GM19240 (cell line): ENCODE measurements around the gene BBS9.
"Not testable (repeated sequence)": the region's sequence is repeated elsewhere in the genome, so short reads cannot be mapped to it uniquely, and the experiment has no call there.

ENCODE experiments used
- DNase-seq: peaks from one replicate; pipeline ENCODE4 v3.0.0; 2011; ENCODE audit warnings: low spot score; ENCODE audit not compliant: insufficient read length

Gene BBS9

GRCh38 chr7:33195264-33195663 lies 65.9 kb downstream of the BBS9 start:
- DNase-seq: no peak

DNA sequence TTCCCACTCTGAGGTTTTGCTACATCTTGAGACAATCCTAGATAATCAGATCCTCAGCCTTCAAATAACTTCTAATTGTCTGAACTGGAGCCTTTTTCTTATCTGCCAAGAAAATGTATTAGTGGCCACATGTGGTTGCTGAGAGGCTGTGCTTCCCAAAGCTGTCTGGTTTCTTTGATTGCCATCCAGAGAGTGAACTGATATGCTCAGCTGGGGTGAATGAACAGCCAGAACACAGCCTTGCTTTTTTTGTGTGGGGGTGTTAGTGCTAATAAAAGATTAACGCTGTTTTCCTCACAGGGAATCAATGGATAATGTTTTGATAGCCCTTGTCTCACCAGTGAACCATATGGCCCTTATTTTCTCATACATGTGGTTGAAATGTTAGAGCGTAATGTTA lies 66.9 kb downstream of the BBS9 start:
- no peak for DNase-seq

- no peak for DNase-seq
Measured at GRCh38 chr7:33200282-33200681, 70.9 kb downstream of the BBS9 start.

DNA sequence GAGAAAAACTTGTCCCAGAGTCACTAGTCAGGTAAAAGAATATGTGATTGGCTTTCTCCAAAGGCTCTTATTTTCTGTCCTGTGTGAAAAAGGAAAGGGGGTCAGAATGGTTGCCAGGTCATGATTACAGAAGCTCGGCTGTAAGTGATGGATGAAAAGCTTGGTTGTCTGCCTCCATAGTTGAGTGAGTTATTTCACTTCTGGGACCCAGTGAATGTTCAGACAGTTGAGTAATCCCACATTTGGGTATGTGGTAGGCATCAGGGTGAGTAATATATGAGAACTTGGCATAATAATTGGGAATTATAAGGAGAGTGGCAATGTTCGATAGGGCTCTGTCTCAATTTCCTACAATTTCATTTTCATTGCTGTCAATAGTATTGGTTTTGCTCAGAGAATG lies 72.5 kb downstream of the BBS9 start:
- DNase-seq: no peak

DNA sequence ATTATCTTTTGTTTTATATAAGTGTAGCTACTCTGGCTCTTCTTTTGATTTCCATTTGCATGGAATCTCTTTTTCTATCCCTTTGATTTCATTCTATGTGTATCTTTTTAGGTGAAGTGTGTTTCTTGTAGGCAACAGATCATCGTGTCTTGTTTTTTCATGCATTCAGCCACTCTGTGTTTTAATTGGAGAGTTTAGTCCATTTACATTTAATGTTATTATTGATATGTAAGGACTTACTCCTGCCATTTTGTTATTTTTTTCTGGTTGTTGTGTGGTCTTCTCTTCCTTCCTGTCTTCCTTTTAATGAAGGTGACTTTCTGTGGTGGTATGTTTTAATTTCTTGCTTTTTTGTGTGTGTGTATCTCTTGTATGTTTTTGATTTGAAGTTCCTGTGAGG lies 81.6 kb downstream of the BBS9 start:
- no peak for DNase-seq

DNA sequence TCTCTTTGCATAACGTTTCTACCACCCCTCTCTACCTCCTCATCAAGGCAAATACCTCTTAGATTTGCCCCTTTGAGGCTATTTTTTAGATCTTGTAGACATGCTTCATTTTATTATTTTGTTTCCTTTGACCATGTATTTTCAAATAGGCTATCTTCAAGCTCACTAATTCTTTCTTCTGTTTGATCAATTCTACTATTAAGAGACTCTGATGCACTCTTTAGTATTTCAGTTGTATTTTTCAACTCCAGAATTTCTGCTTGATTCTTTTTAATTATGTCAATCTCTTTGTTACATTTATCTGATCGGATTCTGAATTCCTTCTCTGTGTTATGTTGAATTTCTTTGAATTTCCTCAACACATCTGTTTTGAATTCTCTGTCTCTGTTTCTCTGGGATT lies 82.8 kb downstream of the BBS9 start:
- no peak for DNase-seq

GRCh38 chr7:33215992-33216391 lies 86.6 kb downstream of the BBS9 start:
- DNase-seq: no peak

DNA sequence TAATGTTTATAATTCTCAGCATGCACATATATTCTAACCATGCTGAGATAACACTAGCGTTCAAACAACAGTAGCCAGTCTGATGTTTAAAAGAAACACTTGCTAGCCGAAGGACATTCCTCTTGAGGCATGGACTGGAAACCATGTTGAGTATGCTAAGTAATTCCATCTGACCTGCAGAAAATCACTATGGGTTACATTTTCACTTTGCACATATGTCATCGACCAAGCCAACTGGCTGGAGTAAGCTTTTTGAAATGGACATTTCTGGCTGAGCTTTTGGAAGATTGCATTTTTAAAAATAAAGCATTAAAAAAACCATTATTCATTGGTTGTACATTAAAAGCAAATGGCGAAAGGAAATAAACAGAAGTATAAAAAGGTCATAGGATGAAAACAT lies 88.2 kb downstream of the BBS9 start:
- DNase-seq: no peak

- DNase-seq: not testable (repeated sequence)
Measured at GRCh38 chr7:33218841-33219535, 89.6 kb downstream of the BBS9 start.

DNA sequence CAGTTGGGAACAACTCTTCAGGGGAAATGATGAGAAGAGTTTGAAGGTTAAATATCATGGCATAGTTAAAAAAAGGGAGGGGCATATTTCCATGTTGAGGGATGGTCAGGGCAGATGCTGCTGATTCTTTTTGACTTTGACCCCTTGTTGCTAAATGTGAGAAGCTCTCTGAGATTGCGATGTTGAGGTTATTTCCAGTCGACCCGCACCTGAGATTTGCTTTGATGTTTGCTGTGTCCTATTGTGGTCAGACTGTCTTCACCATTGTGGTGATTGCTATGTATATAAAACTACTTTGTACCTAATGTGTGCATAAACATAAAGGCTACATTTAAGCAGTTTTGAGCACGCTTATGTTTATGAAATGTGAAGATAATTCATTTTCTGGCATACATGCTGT lies 90.9 kb downstream of the BBS9 start:
- DNase-seq: no peak

DNA sequence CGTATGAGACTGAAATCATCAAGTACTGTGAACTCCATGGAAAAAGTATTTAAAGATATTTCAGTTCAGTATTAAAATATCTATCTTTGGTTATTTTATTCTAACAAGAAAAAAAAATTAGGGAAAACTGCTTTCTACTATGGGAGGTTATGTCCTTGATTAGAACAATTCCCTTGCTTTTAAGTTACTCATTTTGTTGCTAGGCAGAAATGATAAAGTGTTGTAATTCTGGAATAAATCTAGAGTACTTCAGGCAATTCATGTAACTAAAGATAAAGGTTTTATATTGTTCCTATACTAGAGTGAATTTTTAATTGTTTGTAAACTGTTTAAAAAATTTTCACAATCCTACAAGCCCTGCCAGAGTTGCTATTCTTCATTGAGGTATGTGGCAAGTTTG lies 92.0 kb downstream of the BBS9 start:
- DNase-seq: no peak

DNA sequence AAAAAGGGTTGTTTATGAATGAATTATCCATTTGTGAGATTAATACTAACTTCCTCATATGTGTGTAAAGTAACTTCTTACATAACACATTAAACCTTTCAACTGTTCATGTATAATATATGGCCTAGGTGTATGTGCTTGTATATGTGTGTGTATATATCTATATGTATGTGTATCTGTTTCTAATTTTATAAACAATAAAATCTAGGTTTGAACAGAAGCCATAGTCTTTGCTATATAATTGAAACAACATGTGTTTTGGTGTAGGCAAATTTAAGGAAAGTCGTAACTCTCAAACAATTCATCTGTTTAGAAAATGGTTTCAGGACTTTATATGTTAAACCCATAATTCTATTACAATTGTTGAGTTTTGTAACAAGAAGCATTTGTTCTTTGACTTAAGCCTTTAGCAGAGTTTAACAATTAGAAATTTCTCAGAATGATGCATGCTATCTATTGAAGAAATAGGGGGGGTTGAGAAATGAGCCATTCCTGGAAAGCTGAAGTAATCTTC lies 103.3 kb downstream of the BBS9 start:
- DNase-seq: no peak

DNA sequence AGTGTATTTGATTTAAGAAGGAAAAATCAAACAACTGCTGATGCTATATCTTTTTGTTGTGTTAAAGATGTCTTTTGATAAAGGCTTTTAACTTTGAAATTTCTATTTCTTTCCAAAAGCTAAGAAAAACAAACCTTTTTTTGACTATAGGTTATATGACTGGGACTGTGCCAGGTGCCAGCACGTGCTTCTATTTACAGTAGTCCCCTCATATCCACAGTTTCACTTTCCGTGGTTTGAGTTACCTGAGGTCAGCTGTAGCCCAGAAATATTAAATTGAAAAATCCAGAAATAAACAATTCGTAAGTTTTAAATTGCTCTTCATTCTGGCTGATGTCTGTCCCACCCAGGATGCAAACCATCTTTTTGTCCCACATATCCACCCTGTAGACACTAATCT lies 104.3 kb downstream of the BBS9 start:
- DNase-seq: no peak

GRCh38 chr7:33237036-33237435 lies 107.7 kb downstream of the BBS9 start:
- no peak for DNase-seq

GRCh38 chr7:33243319-33243881 lies 114.0 kb downstream of the BBS9 start:
- no peak for DNase-seq

- DNase-seq: no peak
Measured at GRCh38 chr7:33248671-33249070, 119.3 kb downstream of the BBS9 start.

- no peak for DNase-seq
Measured at GRCh38 chr7:33250421-33250871, 121.1 kb downstream of the BBS9 start.

DNA sequence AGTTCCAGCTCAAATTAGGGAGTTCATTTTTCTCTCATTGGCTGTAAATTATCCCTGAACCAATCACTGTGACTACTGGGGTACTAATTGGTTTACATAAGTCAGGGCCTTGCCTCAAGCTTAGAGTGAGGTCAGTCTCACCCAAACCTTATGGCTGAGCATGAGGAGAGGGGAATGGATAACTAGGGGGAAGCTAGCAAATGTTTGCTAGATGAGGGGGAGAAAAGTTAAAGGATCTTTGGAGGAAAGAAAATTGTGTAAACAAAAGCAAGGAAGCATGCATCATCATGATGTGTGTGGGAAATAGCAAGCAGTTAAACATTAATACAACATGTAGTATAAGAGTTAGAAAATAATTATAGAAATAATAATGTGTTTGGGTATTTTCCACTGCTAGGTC lies 121.9 kb downstream of the BBS9 start:
- no peak for DNase-seq

DNA sequence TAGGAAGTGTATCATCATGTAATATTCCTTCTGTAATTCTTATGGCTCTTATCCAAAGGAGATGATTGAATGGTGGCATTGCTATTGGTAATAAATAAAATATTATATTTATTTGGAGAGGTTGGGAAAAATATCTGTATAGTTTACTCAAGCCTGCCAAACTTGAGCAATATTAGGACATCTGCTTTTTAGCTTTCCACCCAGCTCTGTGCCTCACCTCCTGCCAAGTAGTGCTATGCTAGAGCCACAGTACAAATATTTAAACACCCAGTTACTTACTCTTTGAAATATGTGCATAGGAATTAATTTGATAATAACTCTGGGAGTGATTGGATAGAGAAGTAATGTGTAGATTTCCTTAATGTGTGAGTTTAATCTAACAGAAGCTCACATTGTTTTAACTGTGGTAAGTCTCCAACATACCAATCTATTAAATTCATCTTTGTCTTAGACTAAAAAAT lies 129.2 kb downstream of the BBS9 start:
- no peak for DNase-seq

DNA sequence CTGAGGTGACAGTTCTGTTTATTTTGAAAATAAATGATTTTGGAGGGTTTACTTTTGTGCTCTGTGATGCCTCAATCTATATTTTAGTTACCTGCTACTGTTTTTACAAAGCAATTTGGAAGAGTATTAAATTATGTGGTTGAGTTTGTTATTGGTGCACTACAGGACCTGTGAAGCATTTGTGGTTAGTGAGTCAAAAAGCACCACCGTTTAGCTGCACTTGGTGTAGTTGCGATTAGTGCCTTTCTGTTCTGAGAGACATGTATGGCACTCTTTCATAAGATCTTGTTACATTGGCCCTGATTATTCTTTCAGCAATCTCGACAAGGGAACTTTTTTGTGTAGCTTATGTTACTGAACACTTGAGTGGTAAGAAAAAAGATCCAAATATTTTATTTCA lies 132.2 kb downstream of the BBS9 start:
- DNase-seq: peak; percentile 2

DNA sequence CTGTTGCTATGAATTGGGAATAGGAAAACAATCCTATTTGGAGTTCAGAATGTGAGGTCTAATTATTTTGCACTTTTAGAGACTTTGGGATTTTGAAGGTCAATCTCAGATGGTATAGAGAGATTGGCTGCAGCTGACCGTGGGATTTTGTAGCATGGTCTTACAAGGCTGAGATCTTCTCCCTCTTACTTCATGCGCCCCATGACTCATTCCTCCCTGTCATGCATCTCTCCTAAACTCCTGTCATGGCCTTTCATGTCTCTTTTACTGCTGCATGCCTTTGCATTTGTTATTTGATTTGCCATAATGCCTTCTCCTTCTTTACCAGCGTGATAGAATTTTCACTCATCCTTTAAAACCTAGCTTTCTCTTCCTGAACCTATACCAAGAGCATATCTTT lies 133.1 kb downstream of the BBS9 start:
- no peak for DNase-seq

DNA sequence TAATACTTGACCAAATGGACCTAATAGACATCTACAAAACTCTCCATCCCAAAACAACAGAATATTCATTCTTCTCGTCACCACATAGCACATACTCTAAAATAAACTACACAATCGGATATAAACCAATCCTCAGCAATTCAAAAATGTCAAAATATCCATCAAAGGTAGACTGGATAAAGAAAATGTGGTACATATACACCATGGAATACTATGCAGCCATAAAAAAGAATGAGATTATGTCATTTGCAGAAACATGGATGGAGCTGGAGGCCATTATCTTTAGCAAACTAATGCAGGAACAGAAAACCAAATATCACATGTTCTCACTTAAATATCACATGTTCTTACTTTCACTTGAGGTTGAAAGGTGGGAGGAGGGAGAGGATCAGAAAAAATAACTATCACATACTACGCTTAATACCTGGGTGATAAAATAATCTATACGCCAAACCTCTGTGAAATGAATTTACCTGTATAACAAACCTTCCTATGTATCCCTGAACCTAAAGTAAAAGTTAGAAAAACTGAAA lies 142.5 kb downstream of the BBS9 start:
- DNase-seq: not testable (repeated sequence)

GRCh38 chr7:33273356-33273755 lies 144.0 kb downstream of the BBS9 start:
- DNase-seq: no peak
